Measurements from ENCODE around the gene NBPF1. TPM values are rescaled to one million over a fixed set of nuclear protein-coding genes. Genes with fewer than 3 reads are reported as not detected.
"Not testable (repeated sequence)": the region's sequence is repeated elsewhere in the genome, so short reads cannot be mapped to it uniquely, and the experiment has no call there.

The NBPF1 gene
- total RNA-seq, 1 experiment from 2014 or later = 63.4 TPM

- H3K36me3 ChIP-seq; H3K27me3 ChIP-seq; H3K4me1 ChIP-seq; H3K9me3 ChIP-seq (replicated peaks); H3K27ac ChIP-seq: not testable (repeated sequence)
- DNase-seq = peak in 1 of 2 experiments; percentile 51
- peak overlapping the region; percentile 19 for H3K4me3 ChIP-seq
Observed at GRCh38 chr1:16512624-16513411, 100.5 kb downstream of the NBPF1 start.

Other genes with a start within 250 kb of the NBPF1 start
- gene SZRD1, start 246.3 kb downstream of the NBPF1 start, total RNA-seq (2014; rRNA removed; shearing (Covaris generic)) = 113 and 115 TPM in 2 replicates
- gene SPATA21, start 176.1 kb downstream of the NBPF1 start, total RNA-seq (2014; rRNA removed; shearing (Covaris generic)) = 0.05 TPM in 1 of 2 replicates, not detected in the other
- gene NECAP2, start 172.8 kb downstream of the NBPF1 start, total RNA-seq (2014; rRNA removed; shearing (Covaris generic)) = 44.0 and 45.7 TPM in 2 replicates
- gene RNU1-1, start 99.3 kb downstream of the NBPF1 start, total RNA-seq (2014; rRNA removed; shearing (Covaris generic)) = under 0.01 TPM in 2 replicates
- gene RNU1-3, start 53.4 kb upstream of the NBPF1 start, total RNA-seq (2014; rRNA removed; shearing (Covaris generic)) = under 0.01 TPM in 2 replicates
- gene RNU1-4, start 127.0 kb upstream of the NBPF1 start, total RNA-seq (2014; rRNA removed; shearing (Covaris generic)) = under 0.01 TPM in 2 replicates

Measured in SJCRH30 (cell line).